Kidney (tissue), 14 donors: ENCODE results near the gene VPS39. TPM values are rescaled to one million over a fixed set of nuclear protein-coding genes. Genes with fewer than 3 reads are reported as not detected.

ENCODE experiments used
- DNase-seq, 5 donors: peaks; one replicate each; pipeline ENCODE4 v3.0.0-alpha.2; 2013 to 2020
- FAIRE-seq: peaks from 2 replicates; lab custom pipeline; 2012; peaks lifted over from hg19 to GRCh38; lab: Jason Lieb, UNC
- H3K27ac ChIP-seq, 2 donors: one replicate each; pipeline ENCODE4 v1.7.0; 2013; ENCODE audit warnings: low read depth in 2 of 2, low read length in 2 of 2, inconsistent platforms in 1 of 2
- H3K27me3 ChIP-seq: one replicate; pipeline ENCODE4 v1.7.1; 2013; ENCODE audit warnings: low read length, inconsistent platforms; ENCODE audit not compliant: control insufficient read depth, insufficient read depth
- H3K36me3 ChIP-seq, 3 donors: one replicate each; pipeline versions ENCODE4 v1.7.0 to v1.7.1; 2013; ENCODE audit warnings: low read length in 3 of 3, control low read depth in 1 of 3, inconsistent platforms in 1 of 3; ENCODE audit not compliant: insufficient read depth in 3 of 3, control insufficient read depth in 2 of 3
- H3K4me1 ChIP-seq, 3 donors: one replicate each; pipeline versions ENCODE4 v1.7.0 to v1.7.1; 2013; ENCODE audit warnings: low read length in 3 of 3, inconsistent platforms in 1 of 3, low read depth in 1 of 3; ENCODE audit not compliant: control insufficient read depth in 2 of 3, insufficient read depth in 2 of 3
- H3K4me3 ChIP-seq, 3 donors: one replicate each; pipeline versions ENCODE4 v1.7.0 to v1.8.1; 2013; ENCODE audit warnings: low read length in 3 of 3, control low read depth in 1 of 3, inconsistent platforms in 1 of 3
- H3K9ac ChIP-seq, 3 donors: one replicate each; pipeline versions ENCODE4 v1.7.0 to v1.7.1; 2013; ENCODE audit warnings: low read length in 3 of 3, control low read depth in 1 of 3, inconsistent platforms in 1 of 3
- H3K9me3 ChIP-seq, 3 donors: one replicate each; pipeline versions ENCODE4 v1.7.0 to v1.7.1; 2013; ENCODE audit warnings: low read length in 3 of 3, control low read depth in 1 of 3, inconsistent platforms in 1 of 3; ENCODE audit not compliant: control insufficient read depth in 2 of 3, insufficient read depth in 1 of 3
- intact Hi-C: fragments of 100-400 bp; cut with DNase I; formaldehyde crosslinking; loops from one replicate; pipeline ENCODE4 v1.11.1; 2022
- polyA plus RNA-seq: library from polyadenylated mRNA; stranded (reverse); fragments of 350-450 nt; fragmentation: Illumina TruSeq; extraction: RNeasy Lipid Tissue Mini Kit (QIAGEN cat#74804); gene quantifications from one replicate; pipeline ENCODE4 v1.2.3, GENCODE V29; 2014; ENCODE audit warnings: low read depth, low replicate concordance; ENCODE audit not compliant: insufficient read depth
- total RNA-seq: library from RNA; stranded (reverse); fragmentation: NEBNext Ultra II Directional; extraction: Animal tissue kit (Norgen Biotek cat#: 25700); gene quantifications from one replicate; pipeline ENCODE4 v1.2.1, GENCODE V29; 2021
- TF ChIP-seq, protein P1 (sequence below): IDR thresholded peaks from 3 replicates; pipeline ENCODE4 v1.5.1; 2012; ENCODE audit warnings: mild to moderate bottlenecking, moderate library complexity, borderline replicate concordance; ENCODE audit not compliant: insufficient read depth; ENCODE audit errors: extremely low read depth
- donor health status: control.
- donor health status: control.
- donor health status: control.
- donor health status: control.
- donor health status: control.
- donor health status: DM: yes; HTN: yes; CAD: no.
- donor health status: Normal renal cell carcinoma (clear cell type).

The VPS39 gene
- total and polyA plus RNA-seq, 2 donors from 2014 or later, result 33.1 to 70.9 TPM

DNA sequence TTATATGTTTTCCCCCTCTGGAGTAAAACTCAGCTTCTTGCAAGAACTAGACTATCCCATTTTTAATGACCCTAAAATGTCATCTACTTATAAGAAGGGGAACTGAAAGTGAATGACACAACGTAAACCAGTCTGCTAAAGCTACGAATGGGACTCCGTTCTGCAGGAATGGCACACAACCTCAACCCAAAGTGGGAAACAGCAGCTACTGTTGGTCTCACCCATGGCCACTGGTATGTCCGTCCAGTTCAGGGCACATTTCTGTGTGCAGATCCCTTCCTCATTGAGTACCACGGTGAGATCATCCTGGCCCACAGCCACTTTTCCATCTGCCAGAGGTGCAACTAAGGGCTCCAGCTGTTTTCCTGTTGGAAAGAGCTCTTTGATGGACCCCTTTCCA is 23.8 kb downstream of the VPS39 start:
- TF ChIP-seq, protein P1, sequence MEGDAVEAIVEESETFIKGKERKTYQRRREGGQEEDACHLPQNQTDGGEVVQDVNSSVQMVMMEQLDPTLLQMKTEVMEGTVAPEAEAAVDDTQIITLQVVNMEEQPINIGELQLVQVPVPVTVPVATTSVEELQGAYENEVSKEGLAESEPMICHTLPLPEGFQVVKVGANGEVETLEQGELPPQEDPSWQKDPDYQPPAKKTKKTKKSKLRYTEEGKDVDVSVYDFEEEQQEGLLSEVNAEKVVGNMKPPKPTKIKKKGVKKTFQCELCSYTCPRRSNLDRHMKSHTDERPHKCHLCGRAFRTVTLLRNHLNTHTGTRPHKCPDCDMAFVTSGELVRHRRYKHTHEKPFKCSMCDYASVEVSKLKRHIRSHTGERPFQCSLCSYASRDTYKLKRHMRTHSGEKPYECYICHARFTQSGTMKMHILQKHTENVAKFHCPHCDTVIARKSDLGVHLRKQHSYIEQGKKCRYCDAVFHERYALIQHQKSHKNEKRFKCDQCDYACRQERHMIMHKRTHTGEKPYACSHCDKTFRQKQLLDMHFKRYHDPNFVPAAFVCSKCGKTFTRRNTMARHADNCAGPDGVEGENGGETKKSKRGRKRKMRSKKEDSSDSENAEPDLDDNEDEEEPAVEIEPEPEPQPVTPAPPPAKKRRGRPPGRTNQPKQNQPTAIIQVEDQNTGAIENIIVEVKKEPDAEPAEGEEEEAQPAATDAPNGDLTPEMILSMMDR, result no peak
- H3K27me3 ChIP-seq, result no peaks in the 10 kb centered on the region
- intact Hi-C loops, result no loop called here
- peaks cover 12 to 47% (median 34%) of the 10 kb centered on the region in 3 donors for H3K36me3 ChIP-seq
- no peaks in the 10 kb centered on the region for H3K4me1 ChIP-seq
- no peak overlapping the region for H3K27ac ChIP-seq
- DNase-seq, result no peak
- no peak overlapping the region for H3K4me3 ChIP-seq
- H3K9ac ChIP-seq, result no peak overlapping the region
- H3K9me3 ChIP-seq, result no peaks in the 10 kb centered on the region
- no peak for FAIRE-seq

GRCh38 chr15:42182961-42183360 is 25.1 kb downstream of the VPS39 start:
- no peaks in the 10 kb centered on the region for H3K4me1 ChIP-seq
- DNase-seq, result no peak
- intact Hi-C loops, result no loop called here
- no peak overlapping the region for H3K9ac ChIP-seq
- H3K36me3 ChIP-seq, result peaks cover 9 to 50% (median 34%) of the 10 kb centered on the region in 3 donors
- TF ChIP-seq, protein P1, result no peak
- no peaks in the 10 kb centered on the region for H3K27me3 ChIP-seq
- H3K27ac ChIP-seq, result no peak overlapping the region
- FAIRE-seq, result no peak
- no peak overlapping the region for H3K4me3 ChIP-seq
- H3K9me3 ChIP-seq, result no peaks in the 10 kb centered on the region

DNA sequence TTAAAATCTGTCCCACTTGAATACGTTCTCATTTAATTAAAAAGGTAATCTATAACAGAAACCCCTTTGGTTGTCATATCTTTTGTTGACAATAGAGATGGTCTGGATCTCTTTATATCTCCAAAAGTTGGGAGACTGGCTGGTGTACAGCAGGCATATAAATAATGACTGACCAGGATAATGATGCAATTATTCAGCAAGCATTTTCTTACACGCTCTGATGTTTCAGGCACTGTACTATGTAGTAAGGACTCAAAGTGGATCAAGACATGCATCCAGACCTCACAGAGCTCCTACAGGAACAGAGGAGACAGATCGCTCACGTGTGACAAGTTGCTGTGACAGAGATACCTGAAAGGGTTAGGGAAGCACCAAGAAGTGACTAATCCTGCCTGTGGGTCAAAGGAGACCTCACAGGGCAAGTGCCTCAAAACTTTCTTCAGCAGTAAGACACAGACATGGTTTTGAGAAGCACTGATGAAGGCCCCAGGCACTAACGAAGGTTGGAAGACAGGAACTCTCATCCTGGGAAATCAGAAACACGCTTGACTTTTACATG is 25.7 kb downstream of the VPS39 start:
- Histone ChIP-seq H3K9me3 (no peaks in the 10 kb centered on the region), H3K9ac (no peak overlapping the region), H3K27ac (no peak overlapping the region), H3K36me3 (peaks cover 4 to 45% (median 34%) of the 10 kb centered on the region in 3 donors), H3K4me1 (no peaks in the 10 kb centered on the region), H3K27me3 (no peaks in the 10 kb centered on the region), H3K4me3 (no peak overlapping the region)
- intact Hi-C loops, result no loop called here
- DNase-seq, result no peak
- no peak for FAIRE-seq
- TF ChIP-seq, protein P1, result no peak

DNA sequence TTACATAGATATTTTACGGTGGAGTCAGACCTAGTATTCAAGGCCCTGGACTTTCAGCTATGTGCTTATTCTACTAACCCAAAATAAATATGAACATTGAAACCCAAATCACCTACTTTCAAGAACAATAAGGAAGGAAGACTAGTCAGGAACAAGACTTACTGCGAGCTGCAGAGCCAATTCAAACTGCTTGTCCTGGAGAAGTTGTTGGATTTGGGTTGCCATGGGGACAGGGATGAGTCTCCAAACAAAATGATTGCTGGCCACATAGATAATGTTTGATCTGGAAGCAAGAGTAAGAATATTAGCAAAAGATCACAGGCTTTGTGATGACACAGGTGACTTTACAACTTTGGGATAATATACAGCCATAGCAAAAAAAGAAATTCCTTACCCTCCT is 30.0 kb downstream of the VPS39 start:
- intact Hi-C loops, result no loop called here
- Histone ChIP-seq H3K36me3 (peaks cover 2 to 25% (median 22%) of the 10 kb centered on the region in 3 donors), H3K9me3 (no peaks in the 10 kb centered on the region), H3K4me3 (no peak overlapping the region), H3K27me3 (no peaks in the 10 kb centered on the region), H3K4me1 (no peaks in the 10 kb centered on the region), H3K9ac (no peak overlapping the region), H3K27ac (no peak overlapping the region)
- no peak for DNase-seq
- no peak for FAIRE-seq
- TF ChIP-seq, protein P1, result no peak
